HG03097 (cell line): ENCODE results near the gene HMCN1.
"Not testable (repeated sequence)": the region's sequence is repeated elsewhere in the genome, so short reads cannot be mapped to it uniquely, and the experiment has no call there.

Experiments used
- ATAC-seq: cut with Tn5 transposase; IDR thresholded peaks from one replicate; pipeline ENCODE4 v1.9.1; 2021; ENCODE audit not compliant: unreplicated experiment, low FRiP score

The HMCN1 gene

DNA sequence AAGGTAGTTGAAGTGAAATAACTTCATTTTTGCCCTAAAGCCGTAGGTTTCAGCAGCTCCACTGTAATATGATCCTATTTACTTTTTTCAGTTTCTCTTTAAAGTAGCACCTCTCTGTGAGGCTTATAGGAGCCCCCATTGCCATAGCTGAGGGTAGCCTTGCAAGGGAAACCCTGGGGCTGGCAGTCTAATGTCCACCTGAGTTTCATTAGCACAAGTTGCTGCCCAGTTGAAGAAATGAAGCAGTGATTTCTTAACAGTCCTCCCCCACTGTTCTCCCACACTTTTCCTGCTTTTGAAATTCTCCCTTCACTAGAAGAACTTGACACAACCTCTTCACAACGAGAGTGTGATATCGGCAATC lies 1.5 kb downstream of the HMCN1 start:
- no peak for ATAC-seq

DNA sequence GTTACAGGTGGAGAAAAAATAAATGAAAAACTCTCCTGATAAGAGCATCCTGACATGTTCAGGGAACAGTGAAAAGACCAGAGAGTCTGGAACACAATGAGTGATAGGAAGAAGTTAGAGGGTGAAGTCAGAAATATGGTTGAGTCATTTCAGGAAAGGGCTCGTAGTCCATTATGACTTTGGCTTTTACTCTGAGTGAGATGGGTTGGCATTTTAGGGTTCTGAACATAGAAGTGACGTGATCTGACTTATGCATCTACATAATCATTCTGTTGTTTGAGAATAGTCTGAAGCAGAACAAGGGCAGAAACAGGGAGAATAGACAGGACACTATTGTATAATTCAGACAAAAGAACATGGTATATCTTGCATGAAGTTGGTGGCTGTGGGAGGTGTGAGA lies 5.8 kb downstream of the HMCN1 start:
- ATAC-seq: no peak

DNA sequence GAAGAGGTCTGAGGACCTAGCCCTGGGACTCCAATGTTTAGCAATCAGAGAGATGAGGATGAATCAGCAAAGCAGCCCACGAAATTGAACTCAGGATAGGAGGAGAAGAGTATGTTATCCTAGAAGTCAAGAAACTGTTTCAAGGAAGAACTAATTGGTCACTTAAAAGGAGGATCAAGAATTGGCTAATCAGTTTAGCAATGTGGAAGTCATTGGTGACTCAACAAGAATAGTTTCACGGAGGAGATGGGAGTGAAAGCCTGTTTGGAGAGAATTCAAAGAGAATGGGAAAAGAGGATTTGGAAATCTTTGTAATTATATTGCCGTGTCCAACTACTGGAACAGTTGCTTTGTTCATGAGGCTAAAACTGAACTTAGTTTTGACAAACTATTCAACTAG lies 7.4 kb downstream of the HMCN1 start:
- ATAC-seq: no peak

DNA sequence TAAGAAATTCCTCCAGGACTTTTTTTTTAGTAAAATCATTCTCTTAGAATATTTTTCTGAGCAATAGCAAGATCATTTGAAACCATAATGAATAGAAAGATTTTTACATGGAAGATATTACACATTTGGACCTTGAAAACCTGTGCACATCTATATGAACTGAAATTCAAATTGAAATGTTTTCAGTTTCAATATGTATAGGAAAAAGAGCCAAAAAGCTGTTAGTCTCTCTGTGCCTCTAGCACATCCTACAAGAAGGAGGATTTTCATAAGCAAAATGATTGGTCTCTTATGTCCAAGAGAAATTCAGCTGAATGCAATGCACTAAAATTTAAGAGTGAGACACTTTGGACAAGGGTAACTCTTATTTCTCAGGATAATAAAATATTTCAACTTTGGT lies 8.2 kb downstream of the HMCN1 start:
- ATAC-seq: no peak

DNA sequence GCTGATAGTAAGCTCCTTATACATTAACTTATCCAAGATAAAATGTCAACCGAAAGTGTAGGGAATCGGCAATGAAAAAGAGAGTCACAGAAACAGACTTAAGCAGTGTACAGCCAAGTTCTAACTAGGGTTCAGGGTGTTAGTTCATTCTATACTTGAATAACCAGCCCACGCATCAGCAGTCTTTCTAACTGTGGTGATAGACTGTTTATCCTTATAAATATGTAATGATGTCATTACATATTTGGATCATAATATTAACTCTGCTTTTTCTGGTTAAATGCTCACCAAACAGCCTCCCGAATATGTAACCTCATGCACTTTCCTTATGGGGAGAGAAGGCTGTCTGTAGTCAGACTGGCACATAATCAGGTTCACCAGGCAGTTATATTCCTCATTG lies 11.0 kb downstream of the HMCN1 start:
- no peak for ATAC-seq

DNA sequence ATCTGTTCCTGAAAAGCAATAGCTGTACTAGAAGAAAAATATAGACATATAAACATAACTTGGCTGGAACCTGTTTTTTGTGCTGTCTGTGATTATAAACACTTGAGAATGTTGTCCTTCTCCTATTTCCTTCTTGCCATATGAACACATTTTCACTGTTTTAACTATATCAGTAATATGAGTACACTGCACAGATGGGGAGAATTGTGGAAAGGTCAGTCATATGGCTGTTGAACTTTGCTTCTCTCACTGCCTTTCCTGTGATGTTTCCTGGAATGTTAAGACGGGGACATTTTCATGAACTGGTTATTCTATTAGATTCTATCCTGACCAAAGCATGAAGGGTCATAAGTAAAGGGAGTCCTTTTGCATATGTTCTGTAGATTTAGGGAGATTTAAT lies 24.9 kb downstream of the HMCN1 start:
- no peak for ATAC-seq

DNA sequence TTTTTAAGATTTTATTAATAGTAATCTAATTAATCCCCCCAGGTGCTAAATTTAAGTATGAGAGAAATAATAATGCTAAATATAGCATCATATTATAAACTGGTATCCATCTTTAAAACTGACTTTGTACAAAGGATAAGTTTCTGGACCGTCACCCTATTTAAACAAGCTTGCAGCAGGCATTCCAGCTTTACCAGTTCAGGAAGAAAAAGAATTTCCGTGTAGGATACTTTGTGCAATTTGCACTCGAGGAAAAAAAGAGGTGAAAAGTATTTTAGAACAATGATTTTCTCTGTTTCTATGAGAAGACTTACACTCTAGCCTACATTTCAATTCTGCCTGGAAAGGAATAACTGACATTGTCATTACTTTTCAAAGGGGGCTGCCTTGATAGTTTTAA lies 27.6 kb downstream of the HMCN1 start:
- no peak for ATAC-seq

DNA sequence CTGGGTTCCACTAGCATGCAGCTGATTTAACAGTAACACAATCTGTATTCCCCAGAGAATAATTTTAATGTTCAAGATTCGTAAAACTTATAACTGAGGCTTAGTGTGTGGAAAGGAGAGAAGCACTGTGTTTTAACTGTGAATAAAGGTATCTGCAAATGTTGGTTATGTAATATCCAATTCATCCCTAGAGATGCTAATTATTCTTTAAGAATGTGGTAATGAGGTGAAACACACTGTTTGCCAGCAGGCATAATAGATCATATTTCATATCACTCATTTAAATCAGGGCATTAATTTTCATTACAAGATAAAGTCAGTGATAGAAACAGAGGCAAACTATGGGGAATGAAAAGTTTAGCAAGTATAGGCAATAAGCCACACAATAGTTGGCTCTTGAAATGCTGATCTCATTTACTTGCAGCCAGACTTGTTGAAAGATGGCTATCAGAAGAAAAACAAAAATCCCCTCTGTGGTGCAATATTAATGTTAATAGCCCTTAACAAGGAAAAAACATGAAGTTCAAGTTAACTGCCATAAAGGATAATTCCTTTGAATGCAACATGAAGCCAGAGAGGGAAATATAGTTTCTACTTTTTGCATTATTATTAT lies 33.4 kb downstream of the HMCN1 start:
- no peak for ATAC-seq

DNA sequence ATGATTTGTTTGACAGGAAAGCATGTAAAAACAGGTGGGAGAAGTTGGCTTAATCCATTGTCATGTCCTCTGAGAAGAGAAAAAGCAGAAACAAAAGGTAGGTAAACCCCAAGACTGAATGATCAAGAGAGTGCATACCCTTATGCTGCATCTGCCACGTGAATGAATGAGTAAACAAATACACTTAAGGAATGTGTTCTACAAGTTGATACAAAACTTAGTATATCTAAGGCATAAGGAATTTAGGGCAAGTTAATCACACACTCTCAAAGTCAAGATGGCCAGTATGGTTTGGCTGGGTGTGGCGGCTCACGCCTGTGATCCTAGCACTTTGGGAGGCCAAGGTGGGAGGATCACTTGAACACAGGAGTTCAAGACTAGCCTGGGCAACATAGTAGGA lies 34.2 kb downstream of the HMCN1 start:
- no peak for ATAC-seq

DNA sequence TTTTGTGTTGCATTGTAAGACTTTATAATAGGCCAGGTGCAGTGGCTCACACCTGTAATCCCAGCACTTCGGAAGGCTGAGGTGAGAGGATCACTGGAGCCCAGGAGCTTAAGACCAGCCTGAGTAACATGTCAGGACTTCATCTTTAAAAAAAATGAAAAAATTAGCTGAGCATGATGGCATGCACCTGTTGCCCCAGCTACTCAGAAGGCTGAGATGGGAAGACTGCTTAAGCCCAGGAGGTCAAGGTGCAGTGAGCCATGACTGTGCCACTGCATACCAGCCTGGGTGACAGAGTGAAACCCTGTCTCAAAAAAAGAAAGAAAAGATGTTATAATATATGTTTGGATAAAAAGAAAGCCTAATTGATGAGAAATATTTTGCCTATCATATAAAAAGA lies 34.9 kb downstream of the HMCN1 start:
- no peak for ATAC-seq

DNA sequence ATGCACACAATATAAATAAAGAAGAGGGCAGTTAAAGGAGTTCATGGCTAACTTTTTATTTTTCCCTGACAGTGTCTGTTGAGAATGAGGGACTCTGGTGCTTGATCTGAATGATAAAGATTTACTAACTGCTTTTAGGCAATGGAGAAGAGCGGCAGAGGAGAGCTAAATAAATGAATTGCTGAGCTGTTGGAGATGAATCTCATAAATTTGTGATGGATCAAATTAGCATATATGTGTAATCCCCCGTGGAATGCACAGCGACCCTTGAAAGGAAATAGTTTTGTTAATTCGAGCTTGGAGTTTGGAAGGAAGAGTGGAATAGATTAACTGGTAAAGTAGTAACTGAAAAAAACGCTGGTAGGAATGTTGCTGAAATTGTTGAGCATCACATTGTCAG lies 40.2 kb downstream of the HMCN1 start:
- no peak for ATAC-seq

DNA sequence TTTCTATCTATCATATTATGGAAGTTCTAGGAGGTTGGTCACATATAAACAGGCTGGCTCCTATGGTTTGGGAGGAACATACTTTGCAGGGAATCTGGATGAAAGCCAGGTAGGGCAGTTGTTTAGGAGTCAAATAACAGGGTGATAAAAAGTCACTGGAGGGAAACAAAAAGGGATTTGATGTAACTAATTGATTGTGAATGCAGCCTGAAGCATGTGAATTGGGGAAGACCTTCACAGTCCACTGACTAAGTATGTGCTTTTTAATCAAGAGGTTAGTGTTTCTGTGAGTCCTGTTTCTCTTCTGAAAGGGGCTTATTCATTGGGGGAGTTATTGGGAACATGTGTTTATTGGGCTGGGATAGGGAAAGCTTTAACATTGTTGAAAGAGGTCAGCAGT lies 41.3 kb downstream of the HMCN1 start:
- ATAC-seq: no peak

DNA sequence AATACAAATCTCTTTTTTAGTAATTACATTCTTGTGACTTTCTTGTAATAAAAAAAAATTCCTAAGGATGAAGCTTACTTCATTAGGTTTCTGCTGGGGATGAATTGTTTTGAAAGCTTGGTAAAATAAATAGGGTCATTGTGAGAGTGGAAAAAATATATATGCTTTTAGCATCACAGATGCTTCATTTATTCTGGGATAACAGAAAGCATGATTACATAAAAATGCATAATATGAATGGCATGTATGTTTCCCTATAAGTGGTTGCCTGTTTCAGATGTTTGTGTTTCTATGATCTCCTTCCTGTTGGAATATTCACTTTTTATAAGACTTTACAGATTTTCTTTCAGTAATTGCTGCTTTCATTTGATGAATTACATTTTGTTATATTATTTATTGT lies 42.3 kb downstream of the HMCN1 start:
- ATAC-seq: no peak

DNA sequence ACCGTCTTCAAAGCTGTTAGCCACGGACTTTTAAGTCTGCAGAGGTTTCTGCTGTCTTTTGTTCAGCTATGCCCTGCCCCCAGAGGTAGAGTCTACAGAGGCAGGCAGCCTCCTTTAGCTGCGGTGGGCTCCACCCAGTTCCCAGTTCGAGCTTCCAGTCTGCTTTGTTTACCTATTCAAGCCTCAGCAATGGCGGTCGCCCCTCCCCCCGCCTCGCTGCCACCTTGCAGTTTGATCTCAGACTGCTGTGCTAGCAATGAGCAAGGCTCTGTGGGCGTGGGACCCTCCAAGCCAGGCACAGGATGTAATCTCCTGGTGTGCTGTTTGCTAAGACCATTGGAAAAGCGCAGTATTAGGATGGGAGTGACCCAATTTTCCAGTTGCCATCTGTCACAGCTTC lies 49.7 kb downstream of the HMCN1 start:
- ATAC-seq: not testable (repeated sequence)

DNA sequence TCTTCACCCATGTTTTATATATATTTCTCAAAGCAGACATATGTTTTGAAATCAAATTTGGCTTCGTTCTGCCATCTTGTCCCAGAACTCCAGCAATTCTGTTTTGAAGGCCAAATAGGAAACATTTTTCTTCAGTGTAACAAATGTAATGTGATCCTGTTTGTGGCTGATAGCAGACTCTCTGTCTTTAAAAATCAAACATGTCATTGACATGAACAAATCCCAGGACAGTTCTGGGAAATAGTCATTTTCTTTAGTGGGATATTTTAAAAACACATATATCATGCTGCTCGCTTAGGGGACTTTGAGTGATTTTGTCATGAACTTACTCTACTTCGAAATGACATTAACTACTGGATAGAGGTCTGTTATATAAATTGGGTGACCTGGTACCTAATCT lies 51.4 kb downstream of the HMCN1 start:
- no peak for ATAC-seq

DNA sequence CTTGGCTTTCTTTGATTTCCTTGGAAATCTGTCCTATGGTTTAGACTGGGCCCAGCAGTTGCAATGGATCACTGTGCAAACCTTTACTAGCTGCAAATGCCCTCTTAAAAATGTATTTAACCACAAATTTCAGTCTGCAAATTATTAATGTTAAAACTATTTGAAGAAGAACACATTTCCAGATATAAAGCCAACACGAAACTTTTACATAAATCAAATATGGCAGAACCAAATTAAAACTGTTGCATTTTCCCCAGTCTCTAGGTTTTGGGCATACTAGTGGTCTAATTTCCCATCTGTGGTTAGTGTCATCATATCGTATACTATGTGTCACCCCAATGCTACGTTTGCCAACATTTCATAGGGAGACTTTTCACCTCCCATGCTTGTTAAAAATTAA lies 52.3 kb downstream of the HMCN1 start:
- ATAC-seq: no peak

DNA sequence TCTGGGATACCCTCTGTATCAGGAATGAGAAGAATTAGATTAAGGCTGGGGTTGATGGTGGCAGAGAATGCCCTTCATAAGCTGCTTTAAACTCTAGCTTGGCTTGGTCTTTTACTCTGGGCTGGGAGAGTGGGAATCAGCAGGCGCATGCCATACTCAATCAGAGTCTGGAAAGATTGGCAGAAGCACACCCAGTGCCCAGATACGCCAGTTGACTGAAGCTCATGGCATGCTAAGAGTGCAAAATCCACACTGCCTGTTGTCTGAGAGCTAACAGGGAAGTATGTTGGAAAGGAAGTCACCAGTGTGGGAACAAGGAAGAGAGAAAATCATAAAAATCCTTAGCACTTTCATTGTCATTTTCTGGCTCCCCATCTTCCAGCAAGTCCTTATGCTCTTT lies 53.0 kb downstream of the HMCN1 start:
- ATAC-seq: no peak

DNA sequence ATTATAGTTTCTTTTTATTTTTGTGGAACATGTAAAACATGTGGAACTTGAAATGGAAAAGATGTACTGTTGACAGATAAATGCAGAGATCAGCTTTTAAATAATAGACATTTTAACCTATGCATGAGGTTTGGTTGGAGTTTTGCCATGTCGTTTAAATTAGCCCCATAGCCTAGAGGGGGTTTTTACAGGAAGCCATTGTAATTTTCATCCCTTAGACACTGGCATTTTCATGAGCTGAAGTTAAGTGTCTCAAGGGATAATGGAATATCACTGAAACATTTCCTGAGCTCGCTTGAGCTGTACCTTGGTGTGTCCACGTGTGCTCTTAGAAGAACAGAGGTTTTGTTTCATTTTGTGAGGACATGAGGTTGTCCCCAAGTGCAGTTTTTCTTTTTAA lies 54.2 kb downstream of the HMCN1 start:
- ATAC-seq: no peak

DNA sequence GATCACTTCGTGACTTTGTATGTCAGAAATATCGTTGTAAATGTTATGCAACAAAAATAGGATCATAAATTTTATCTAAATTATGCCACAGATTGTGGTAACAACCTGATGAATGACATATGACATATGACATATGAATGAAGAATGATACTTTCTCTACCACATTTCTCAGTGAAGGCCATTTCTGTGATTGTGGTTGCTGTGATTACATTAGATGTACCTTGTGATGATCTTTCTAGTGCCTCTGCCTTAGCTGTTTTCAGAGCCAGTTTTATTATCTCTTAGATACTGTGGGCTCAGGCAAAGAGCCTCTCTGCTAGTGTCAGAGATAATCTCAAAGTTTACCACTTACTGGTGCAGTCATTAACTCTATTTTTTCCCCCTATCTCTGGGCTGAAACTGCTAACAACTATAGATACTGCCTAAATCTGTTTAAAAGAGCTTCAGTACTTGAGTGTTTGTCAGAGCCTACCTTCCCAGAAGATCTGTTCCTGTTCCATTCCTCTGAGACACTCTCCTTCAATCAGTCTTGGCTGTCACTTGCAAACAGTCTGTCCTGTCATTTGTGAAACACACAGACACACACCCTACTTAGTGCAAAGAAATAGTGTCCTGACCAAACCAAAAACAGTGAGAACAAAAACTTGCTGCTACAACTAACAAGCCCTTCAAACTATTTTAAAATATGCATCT lies 55.5 kb downstream of the HMCN1 start:
- no peak for ATAC-seq

DNA sequence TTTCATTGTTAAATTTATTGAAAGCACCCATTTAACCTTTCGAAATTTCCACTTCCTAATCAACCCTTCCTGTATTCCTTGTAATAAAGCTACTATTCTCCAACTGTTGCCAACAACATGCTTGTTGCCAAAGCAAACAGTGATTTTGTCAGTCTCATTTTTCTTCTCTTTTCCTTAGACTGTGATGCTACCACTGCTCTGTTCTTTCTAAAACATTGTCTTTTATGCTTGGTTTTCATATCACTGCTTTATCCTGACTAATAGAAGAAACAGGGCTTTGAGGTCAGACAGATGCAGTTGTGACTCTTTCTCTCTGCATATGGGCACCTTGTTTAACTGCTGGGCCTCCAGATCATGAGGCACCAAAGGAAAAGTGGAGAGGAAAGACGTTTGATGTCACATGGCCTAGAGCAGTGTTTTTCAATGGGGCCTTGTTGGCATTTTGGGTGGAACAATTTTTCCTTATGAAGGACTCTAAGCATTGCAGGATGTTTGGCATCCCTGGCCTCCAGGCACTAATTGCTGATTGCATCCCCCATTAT lies 56.1 kb downstream of the HMCN1 start:
- no peak for ATAC-seq

DNA sequence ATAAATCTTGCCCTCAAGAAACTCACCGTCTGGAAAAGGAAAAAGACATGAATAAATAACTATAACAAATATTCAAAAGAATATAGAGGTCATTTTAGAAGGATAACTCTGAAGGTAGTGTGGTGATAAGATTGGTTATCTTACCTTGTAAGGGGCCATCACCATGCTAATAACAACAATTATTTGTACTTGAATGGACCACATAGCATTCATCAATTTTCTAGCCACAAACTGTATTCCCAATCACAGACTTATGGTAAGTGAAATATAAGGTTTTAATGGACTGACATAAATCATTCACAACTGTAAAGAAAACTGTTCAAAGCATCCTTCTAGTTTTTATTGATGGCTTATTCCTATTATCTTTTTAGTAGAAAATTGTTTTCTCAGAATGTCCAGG lies 57.8 kb downstream of the HMCN1 start:
- ATAC-seq: no peak

DNA sequence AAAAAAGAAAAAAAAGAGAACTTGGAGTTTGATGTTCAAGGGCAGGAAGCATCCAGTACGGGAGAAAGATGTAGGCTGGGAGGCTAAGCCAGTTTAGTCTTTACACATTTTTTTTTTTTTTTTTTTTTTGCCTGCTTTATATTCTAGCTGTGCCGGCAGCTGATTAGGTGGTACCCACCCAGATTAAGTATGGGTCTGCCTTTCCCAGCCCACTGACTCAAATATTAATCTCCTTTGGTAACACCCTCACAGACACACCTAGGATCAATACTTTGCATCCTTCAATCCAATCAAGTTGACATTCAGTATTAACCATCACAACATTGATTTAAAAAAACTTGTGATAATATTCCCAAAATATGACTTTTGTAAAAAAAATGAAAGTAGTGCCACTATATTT lies 60.3 kb downstream of the HMCN1 start:
- ATAC-seq: not testable (repeated sequence)

DNA sequence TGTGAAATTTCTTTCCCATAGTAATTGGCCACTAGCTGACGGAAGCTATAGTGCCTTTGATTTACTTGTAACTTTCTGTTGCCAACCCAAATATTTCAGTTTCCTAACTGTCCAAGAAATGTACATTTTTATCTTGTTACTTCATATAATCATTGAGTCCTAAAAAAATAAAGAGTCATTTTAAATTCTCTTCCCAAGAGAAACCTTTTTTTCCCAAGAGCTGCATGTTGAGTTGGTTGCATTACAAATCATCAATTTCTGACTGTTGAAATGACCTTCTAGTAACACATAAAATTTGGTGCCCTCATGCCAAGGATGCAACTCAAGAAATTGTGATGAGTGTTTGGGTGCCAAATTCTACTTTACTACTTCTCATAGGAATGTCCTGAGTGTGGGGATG lies 61.0 kb downstream of the HMCN1 start:
- no peak for ATAC-seq
